GM12878 (cell line): ENCODE data around the gene ESR1.

Experiments
- CTCF ChIP-seq, 3 experiments: IDR thresholded peaks in 2 of 3; conservative IDR thresholded peaks in 1 of 3; 2 replicates each; pipeline ENCODE4 v1.5.1; 2011; ENCODE audit warnings: low read depth in 3 of 3, low read length in 3 of 3, mild to moderate bottlenecking in 3 of 3, control low read depth in 2 of 3, moderate library complexity in 2 of 3, inconsistent platforms in 1 of 3, mixed read lengths in 1 of 3; ENCODE audit not compliant: control insufficient read depth in 2 of 3, insufficient read depth in 1 of 3; ENCODE audit errors: extremely low read depth in 1 of 3
- ELK1 ChIP-seq: IDR thresholded peaks from 2 replicates; pipeline ENCODE4 v1.6.1; 2012; ENCODE audit warnings: low read depth, low read length, improper control_type of control experiment
- EZH2 ChIP-seq: IDR thresholded peaks from 2 replicates; pipeline ENCODE4 v1.6.1; 2012; ENCODE audit warnings: low read depth, mild to moderate bottlenecking, control low read depth, inconsistent platforms, low read length, borderline replicate concordance; ENCODE audit not compliant: control insufficient read depth
- POLR2A ChIP-seq: IDR thresholded peaks from 2 replicates; pipeline ENCODE4 v1.6.1; 2011; ENCODE audit warnings: low read depth, mild to moderate bottlenecking, low read length
- POLR2AphosphoS5 ChIP-seq: IDR thresholded peaks from 2 replicates; pipeline ENCODE4 v1.6.1; 2011; ENCODE audit warnings: mild to moderate bottlenecking, low read length, inconsistent platforms
- RAD21 ChIP-seq: IDR thresholded peaks from 2 replicates; pipeline ENCODE4 v1.6.1; 2011; ENCODE audit warnings: mild to moderate bottlenecking, low read depth, low read length, moderate library complexity; ENCODE audit not compliant: insufficient read depth
- RFX5 ChIP-seq: IDR thresholded peaks from 2 replicates; pipeline ENCODE4 v1.6.1; 2011; ENCODE audit warnings: low read depth, low read length, improper control_type of control experiment
- SMAD5 ChIP-seq: IDR thresholded peaks from 2 replicates; pipeline ENCODE4 v1.6.1; 2016; ENCODE audit warnings: antibody characterized with exemption, low read depth
- SRF ChIP-seq, 2 experiments: IDR thresholded peaks; 2 replicates each; pipeline ENCODE4 v1.6.1; 2011; ENCODE audit warnings: low read depth in 2 of 2, low read length in 2 of 2, mild to moderate bottlenecking in 1 of 2, moderate library complexity in 1 of 2
- USF2 ChIP-seq: IDR thresholded peaks from 2 replicates; pipeline ENCODE4 v1.6.1; 2011; ENCODE audit warnings: low read depth, low read length, improper control_type of control experiment, borderline replicate concordance
- YBX1 ChIP-seq: fragments of 450-650 bp; IDR thresholded peaks from 2 replicates; pipeline ENCODE4 v1.6.1; 2016; ENCODE audit warnings: antibody characterized with exemption
- ZZZ3 ChIP-seq: IDR thresholded peaks from 2 replicates; pipeline ENCODE4 v1.6.1; 2011; ENCODE audit warnings: low read depth; ENCODE audit not compliant: control insufficient read depth, insufficient read length

GRCh38 chr6:152154559-152155356 lies 347.3 kb downstream of the ESR1 start:
- TF ChIP-seq YBX1 (no peak), POLR2AphosphoS5 (no peak), RAD21 (no peak), CTCF (IDR thresholded peaks at IDR 0.05 in 2 of 3, conservative IDR thresholded peaks at IDR 0.05 in 1 of 3; ENCODE audit: control insufficient read depth in 2 of 3, extremely low read depth in 1 of 3, insufficient read depth in 1 of 3, low read depth in 3 of 3, low read length in 3 of 3) (no peak), ZZZ3 (no peak), EZH2 (no peak), POLR2A (no peak), RFX5 (no peak), USF2 (no peak), ELK1 (no peak), SMAD5 (no peak), SRF (IDR thresholded peaks at IDR 0.05; ENCODE audit: low read depth in 2 of 2, low read length in 2 of 2) (no peak)
